HepG2 (cell line): Measurements from ENCODE around the gene WDR45B.

Source experiments
- AHR ChIP-seq: IDR thresholded peaks from 2 replicates; pipeline ENCODE4 v1.6.1; 2018; ENCODE audit warnings: missing genetic modification reagents, missing compliant biosample characterization
- FOXA3 ChIP-seq: IDR thresholded peaks from 2 replicates; pipeline ENCODE4 v1.6.1; 2016; ENCODE audit warnings: missing genetic modification reagents, missing compliant biosample characterization
- JUNB ChIP-seq: sonication (generic); formaldehyde crosslinking; IDR thresholded peaks from 2 replicates; pipeline ENCODE4 v1.8.0; 2022; ENCODE audit warnings: missing genetic modification reagents, mild to moderate bottlenecking, borderline replicate concordance
- JUND ChIP-seq: sonication (generic); formaldehyde crosslinking; IDR thresholded peaks from 2 replicates; pipeline ENCODE4 v1.8.0; 2022; ENCODE audit warnings: mild to moderate bottlenecking, missing genetic modification reagents
- NFE2 ChIP-seq: sonication (generic); formaldehyde crosslinking; IDR thresholded peaks from 2 replicates; pipeline ENCODE4 v1.4.0; 2020; ENCODE audit warnings: missing genetic modification reagents
- PHF8 ChIP-seq: sonication (generic); formaldehyde crosslinking; IDR thresholded peaks from 2 replicates; pipeline ENCODE4 v1.5.0; 2020; ENCODE audit warnings: missing genetic modification reagents
- POLR2A ChIP-seq, 2 experiments: IDR thresholded peaks; 2 replicates each; pipeline ENCODE4 v1.6.1; 2011; ENCODE audit warnings: low read depth in 2 of 2, low read length in 2 of 2, mild to moderate bottlenecking in 1 of 2, moderate library complexity in 1 of 2; ENCODE audit not compliant: insufficient read depth in 1 of 2
- ZMYM2 ChIP-seq: sonication (generic); formaldehyde crosslinking; IDR thresholded peaks from 2 replicates; pipeline ENCODE4 v1.8.0; 2022; ENCODE audit warnings: mild to moderate bottlenecking, missing genetic modification reagents
- ZNF772 ChIP-seq: sonication (generic); formaldehyde crosslinking; IDR thresholded peaks from 2 replicates; pipeline ENCODE4 v1.5.0; 2020; ENCODE audit warnings: mild to moderate bottlenecking, missing genetic modification reagents
- TF ChIP-seq, protein P1 (sequence below): IDR thresholded peaks from 2 replicates; pipeline ENCODE4 v1.6.1; 2016; ENCODE audit warnings: missing biosample characterization, missing genetic modification reagents, low read depth

DNA sequence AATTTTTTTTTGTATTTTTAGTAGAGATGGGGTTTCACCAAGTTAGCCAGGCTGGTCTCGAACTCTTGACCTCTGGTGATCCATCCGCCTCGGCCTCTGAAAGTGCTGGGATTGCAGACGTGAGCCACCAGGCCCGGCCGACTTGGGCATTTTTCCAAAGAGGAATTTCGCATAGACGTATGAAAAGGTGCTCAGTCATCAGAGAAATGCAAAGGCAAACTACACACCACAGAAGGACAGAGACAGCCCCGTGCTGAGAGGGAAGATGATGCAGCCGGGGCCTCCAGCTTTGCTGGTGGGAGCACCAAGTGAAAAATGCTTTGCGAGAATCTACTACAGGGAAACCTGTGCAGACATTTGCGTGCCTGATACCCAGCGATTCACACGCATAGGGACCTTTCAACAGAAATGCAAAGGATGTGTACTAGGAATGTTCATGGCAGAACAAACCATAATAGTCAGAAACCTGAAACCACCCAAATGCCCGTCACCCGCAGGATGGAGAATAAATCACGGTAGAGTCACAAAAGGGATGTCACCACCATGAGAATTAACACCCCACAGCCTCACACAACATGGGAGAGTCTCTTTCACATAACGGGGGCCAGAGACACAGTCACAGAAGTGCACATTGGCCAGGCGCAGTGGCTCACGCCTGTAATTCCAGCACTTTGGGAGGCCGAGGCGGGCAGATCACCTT is 45.1 kb upstream of the WDR45B start:
- TF ChIP-seq PHF8 = no peak
- no peak for TF ChIP-seq FOXA3 (CRISPR knock-in tag)
- no peak for TF ChIP-seq JUNB
- no peak for TF ChIP-seq ZNF772 (CRISPR knock-in tag)
- TF ChIP-seq, protein P1, sequence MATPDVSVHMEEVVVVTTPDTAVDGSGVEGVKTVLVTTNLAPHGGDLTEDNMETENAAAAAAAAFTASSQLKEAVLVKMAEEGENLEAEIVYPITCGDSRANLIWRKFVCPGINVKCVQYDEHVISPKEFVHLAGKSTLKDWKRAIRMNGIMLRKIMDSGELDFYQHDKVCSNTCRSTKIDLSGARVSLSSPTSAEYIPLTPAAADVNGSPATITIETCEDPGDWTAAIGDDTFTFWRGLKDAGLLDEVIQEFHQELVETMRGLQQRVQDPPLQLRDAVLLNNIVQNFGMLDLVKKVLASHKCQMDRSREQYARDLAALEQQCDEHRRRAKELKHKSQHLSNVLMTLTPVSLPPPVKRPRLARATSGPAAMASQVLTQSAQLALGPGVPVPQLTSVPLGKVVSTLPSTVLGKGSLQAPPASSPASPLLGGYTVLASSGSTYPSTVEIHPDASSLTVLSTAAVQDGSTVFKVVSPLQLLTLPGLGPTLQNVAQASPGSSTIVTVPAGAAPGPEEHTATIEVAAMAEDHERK (CRISPR knock-in tag) = no peak
- no peak for TF ChIP-seq POLR2A (IDR thresholded peaks at IDR 0.05; ENCODE audit: insufficient read depth in 1 of 2, low read depth in 2 of 2, low read length in 2 of 2)
- TF ChIP-seq ZMYM2 = no peak
- no peak for TF ChIP-seq JUND
- no peak for TF ChIP-seq NFE2 (CRISPR knock-in tag)
- no peak for TF ChIP-seq AHR (CRISPR knock-in tag)
